Stimulated activated CD8-positive, alpha-beta memory T cell treated with anti-CD3 and anti-CD28 coated beads, Interleukin-15, amount 100 ng/mL, for 24 hours (primary cell): ENCODE measurements around the gene NELL2.

Experiments used
- DNase-seq: peaks from one replicate; pipeline ENCODE4 v3.0.0-alpha.2; 2020; ENCODE audit warnings: low read depth

The NELL2 gene

GRCh38 chr12:44603701-44604100 is 272.4 kb downstream of the NELL2 start:
- DNase-seq, result no peak

- DNase-seq, result no peak
Measured at GRCh38 chr12:44592626-44593025, 283.5 kb downstream of the NELL2 start.

- no peak for DNase-seq
Measured at GRCh38 chr12:44589697-44590096, 286.4 kb downstream of the NELL2 start.

GRCh38 chr12:44588651-44589050 is 287.5 kb downstream of the NELL2 start:
- no peak for DNase-seq

GRCh38 chr12:44584625-44585024 is 291.5 kb downstream of the NELL2 start:
- DNase-seq, result no peak

GRCh38 chr12:44582521-44582920 is 293.6 kb downstream of the NELL2 start:
- no peak for DNase-seq

GRCh38 chr12:44581642-44582242 is 294.4 kb downstream of the NELL2 start:
- no peak for DNase-seq

- no peak for DNase-seq
Measured at GRCh38 chr12:44574586-44574985, 301.5 kb downstream of the NELL2 start.

- DNase-seq, result no peak
Measured at GRCh38 chr12:44573723-44574122, 302.4 kb downstream of the NELL2 start.

- no peak for DNase-seq
Measured at GRCh38 chr12:44571006-44571550, 305.0 kb downstream of the NELL2 start.

GRCh38 chr12:44570036-44570583 is 306.0 kb downstream of the NELL2 start:
- DNase-seq, result no peak

GRCh38 chr12:44565163-44565562 is 311.0 kb downstream of the NELL2 start:
- DNase-seq, result no peak

GRCh38 chr12:44563486-44563885 is 312.6 kb downstream of the NELL2 start:
- no peak for DNase-seq

GRCh38 chr12:44558340-44559100 is 317.6 kb downstream of the NELL2 start:
- no peak for DNase-seq

- no peak for DNase-seq
Measured at GRCh38 chr12:44555454-44555853, 320.7 kb downstream of the NELL2 start.

- DNase-seq, result no peak
Measured at GRCh38 chr12:44551631-44552030, 324.5 kb downstream of the NELL2 start.

- DNase-seq, result no peak
Measured at GRCh38 chr12:44550377-44550776, 325.7 kb downstream of the NELL2 start.

- DNase-seq, result no peak
Measured at GRCh38 chr12:44546060-44546459, 330.1 kb downstream of the NELL2 start.

GRCh38 chr12:44544018-44544417 is 332.1 kb downstream of the NELL2 start:
- no peak for DNase-seq

GRCh38 chr12:44542716-44543115 is 333.4 kb downstream of the NELL2 start:
- no peak for DNase-seq

- no peak for DNase-seq
Measured at GRCh38 chr12:44537354-44537753, 338.8 kb downstream of the NELL2 start.

- no peak for DNase-seq
Measured at GRCh38 chr12:44532940-44533339, 343.2 kb downstream of the NELL2 start.

- DNase-seq, result no peak
Measured at GRCh38 chr12:44531320-44531971, 344.7 kb downstream of the NELL2 start.
